GM12873 (cell line): Measurements from ENCODE around the gene KCNK7.

Experiments
- TF ChIP-seq, protein P1 (sequence below): IDR thresholded peaks from 2 replicates; pipeline ENCODE4 v1.5.1; 2012; ENCODE audit warnings: low read depth, mild to moderate bottlenecking, moderate library complexity, low read length, control low read depth; ENCODE audit not compliant: insufficient read depth; ENCODE audit errors: missing control alignments

KCNK7 gene

GRCh38 chr11:65606876-65607613, 11.4 kb upstream of the KCNK7 start:
- TF ChIP-seq, protein P1, sequence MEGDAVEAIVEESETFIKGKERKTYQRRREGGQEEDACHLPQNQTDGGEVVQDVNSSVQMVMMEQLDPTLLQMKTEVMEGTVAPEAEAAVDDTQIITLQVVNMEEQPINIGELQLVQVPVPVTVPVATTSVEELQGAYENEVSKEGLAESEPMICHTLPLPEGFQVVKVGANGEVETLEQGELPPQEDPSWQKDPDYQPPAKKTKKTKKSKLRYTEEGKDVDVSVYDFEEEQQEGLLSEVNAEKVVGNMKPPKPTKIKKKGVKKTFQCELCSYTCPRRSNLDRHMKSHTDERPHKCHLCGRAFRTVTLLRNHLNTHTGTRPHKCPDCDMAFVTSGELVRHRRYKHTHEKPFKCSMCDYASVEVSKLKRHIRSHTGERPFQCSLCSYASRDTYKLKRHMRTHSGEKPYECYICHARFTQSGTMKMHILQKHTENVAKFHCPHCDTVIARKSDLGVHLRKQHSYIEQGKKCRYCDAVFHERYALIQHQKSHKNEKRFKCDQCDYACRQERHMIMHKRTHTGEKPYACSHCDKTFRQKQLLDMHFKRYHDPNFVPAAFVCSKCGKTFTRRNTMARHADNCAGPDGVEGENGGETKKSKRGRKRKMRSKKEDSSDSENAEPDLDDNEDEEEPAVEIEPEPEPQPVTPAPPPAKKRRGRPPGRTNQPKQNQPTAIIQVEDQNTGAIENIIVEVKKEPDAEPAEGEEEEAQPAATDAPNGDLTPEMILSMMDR, result no peak

DNA sequence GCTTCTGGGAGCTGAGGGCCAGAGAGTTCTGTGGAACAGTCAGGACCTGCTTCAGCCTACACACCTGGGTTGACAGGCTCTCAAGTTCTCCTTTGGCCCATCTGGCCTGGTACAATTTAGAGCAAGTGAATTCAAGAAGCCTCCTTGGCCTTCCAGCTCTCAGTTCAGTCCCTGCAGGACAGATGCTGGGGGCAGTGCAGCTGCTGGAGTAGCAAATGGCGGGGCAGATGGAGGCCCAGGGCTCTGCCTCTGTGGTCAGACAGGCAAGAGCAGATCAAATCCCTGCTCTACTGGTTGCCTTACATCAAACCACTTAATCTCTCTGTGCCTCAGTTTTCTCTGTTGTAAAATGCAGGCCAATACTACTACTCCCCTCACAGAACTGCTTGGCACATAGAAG, 8.7 kb upstream of the KCNK7 start:
- TF ChIP-seq, protein P1, result no peak

GRCh38 chr11:65599955-65600246, 4.3 kb upstream of the KCNK7 start:
- TF ChIP-seq, protein P1, result no peak

DNA sequence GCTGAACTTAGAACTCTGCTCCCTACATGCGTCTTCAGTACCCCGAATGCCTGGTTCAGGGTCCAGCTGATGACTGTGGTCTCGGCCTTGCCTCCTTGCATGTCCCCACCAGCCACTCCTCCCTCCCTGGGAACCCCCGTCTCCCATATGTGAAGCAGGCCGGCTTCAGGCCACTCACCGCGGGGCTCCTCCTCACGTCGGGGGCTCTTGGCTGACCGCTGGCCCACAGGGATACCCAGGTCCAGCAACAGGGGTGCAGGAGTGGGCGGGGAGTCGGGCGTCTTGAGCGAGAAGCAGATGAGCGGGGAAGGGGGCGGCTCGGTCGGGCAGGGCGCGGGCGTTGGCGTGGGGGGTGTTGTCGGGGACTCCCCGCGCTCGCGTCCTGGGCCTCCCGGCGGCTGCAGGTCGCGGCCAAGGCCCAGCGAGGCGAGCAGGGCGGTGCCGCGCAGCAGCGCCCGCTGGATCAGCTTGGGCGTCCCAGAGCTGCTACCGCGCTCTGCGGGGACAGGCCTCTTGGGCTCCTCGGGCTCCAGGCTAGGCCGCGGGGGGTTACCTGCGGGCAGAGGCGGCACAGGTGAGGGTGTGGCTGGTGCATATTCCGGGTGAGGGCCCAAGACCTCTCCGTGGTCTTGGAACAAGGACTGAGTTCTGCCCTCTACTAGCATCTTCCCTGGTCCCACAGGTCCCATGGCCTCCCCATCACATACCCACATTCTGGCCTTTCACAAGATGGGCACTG, 3.8 kb upstream of the KCNK7 start:
- TF ChIP-seq, protein P1, result no peak

- TF ChIP-seq, protein P1, result no peak
Observed at GRCh38 chr11:65598258-65598699, 2.7 kb upstream of the KCNK7 start.

- TF ChIP-seq, protein P1, result no peak
Observed at GRCh38 chr11:65596520-65596919, 920 bp upstream of the KCNK7 start.

DNA sequence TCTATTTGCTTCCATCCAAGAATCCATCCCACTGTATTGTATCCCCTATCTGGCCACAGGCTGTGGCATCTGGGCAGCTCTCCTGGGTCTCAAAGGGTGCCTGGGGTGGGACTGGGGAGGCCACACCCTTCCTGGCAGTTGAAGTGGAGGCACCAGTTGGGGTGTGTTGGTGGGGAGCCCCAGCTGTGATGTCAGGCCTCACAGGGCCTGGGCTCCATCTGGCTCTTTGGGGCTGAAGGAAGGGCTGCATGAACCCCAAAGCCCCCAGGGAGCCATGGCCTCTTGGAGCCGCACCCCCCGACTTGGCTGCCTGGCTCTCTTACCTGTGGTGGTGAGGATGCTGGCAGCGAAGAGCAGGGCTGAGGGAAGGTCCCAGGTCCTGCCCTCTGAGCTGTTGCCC, 469 bp downstream of the KCNK7 start:
- TF ChIP-seq, protein P1, result no peak
